GM18498 (cell line): ENCODE measurements around the gene PRKCZ.

Source experiments
- ATAC-seq: cut with Tn5 transposase; IDR thresholded peaks from one replicate; pipeline ENCODE4 v1.9.1; 2021; ENCODE audit warnings: mild to moderate bottlenecking, moderate library complexity; ENCODE audit not compliant: unreplicated experiment

Gene PRKCZ

GRCh38 chr1:2060072-2060471, 9.9 kb downstream of the PRKCZ start:
- no peak for ATAC-seq

GRCh38 chr1:2060535-2060934, 10.3 kb downstream of the PRKCZ start:
- no peak for ATAC-seq

- no peak for ATAC-seq
These were observed 11.0 kb downstream of the PRKCZ start for GRCh38 chr1:2061065-2061778.

- ATAC-seq = no peak
These were observed 15.5 kb downstream of the PRKCZ start for GRCh38 chr1:2065699-2066098.

GRCh38 chr1:2067393-2067792, 17.2 kb downstream of the PRKCZ start:
- no peak for ATAC-seq

GRCh38 chr1:2067981-2068380, 17.8 kb downstream of the PRKCZ start:
- ATAC-seq = no peak

GRCh38 chr1:2068951-2069350, 18.7 kb downstream of the PRKCZ start:
- no peak for ATAC-seq

- ATAC-seq = no peak
These were observed 19.8 kb downstream of the PRKCZ start for GRCh38 chr1:2070016-2070415.

- ATAC-seq = no peak
These were observed 20.8 kb downstream of the PRKCZ start for GRCh38 chr1:2070800-2071530.

- no peak for ATAC-seq
These were observed 22.0 kb downstream of the PRKCZ start for GRCh38 chr1:2072109-2072806.

GRCh38 chr1:2072891-2073290, 22.7 kb downstream of the PRKCZ start:
- no peak for ATAC-seq

- ATAC-seq = no peak
These were observed 23.4 kb downstream of the PRKCZ start for GRCh38 chr1:2073382-2074230.

GRCh38 chr1:2074396-2074795, 24.2 kb downstream of the PRKCZ start:
- ATAC-seq = no peak

- no peak for ATAC-seq
These were observed 24.9 kb downstream of the PRKCZ start for GRCh38 chr1:2074944-2075740.

- no peak for ATAC-seq
These were observed 26.6 kb downstream of the PRKCZ start for GRCh38 chr1:2076826-2077225.

- ATAC-seq = no peak
These were observed 28.0 kb downstream of the PRKCZ start for GRCh38 chr1:2078170-2078569.

GRCh38 chr1:2079396-2080085, 29.3 kb downstream of the PRKCZ start:
- ATAC-seq = no peak

- ATAC-seq = no peak
These were observed 29.9 kb downstream of the PRKCZ start for GRCh38 chr1:2080140-2080539.

GRCh38 chr1:2080884-2081283, 30.7 kb downstream of the PRKCZ start:
- no peak for ATAC-seq
